ENCODE measurements around the gene ATP6V1B1.

- TF ChIP-seq FOXM1 (IDR thresholded peaks at IDR 0.05; ENCODE audit: borderline replicate concordance) (no peak), ELF4 (IDR thresholded peaks at IDR 0.05) (no peak), SP1 (IDR thresholded peaks at IDR 0.05) (no peak), HDGF (IDR thresholded peaks at IDR 0.05; ENCODE audit: borderline replicate concordance) (no peak), TARDBP (IDR thresholded peaks at IDR 0.05) (no peak)
These were observed 12.0 kb downstream of the ATP6V1B1 start for GRCh38 chr2:70947556-70948184.

Measured in HEK293T (cell line).